Fibroblast of skin of left biceps (primary cell): Measurements from ENCODE around the gene FOSL2.
"Not testable (repeated sequence)": the region's sequence is repeated elsewhere in the genome, so short reads cannot be mapped to it uniquely, and the experiment has no call there.

Experiments
- DNase-seq, 2 experiments: peaks; one replicate each; pipeline ENCODE4 v3.0.0-alpha.2; 2013; ENCODE audit warnings: low read depth in 2 of 2

The FOSL2 gene

DNA sequence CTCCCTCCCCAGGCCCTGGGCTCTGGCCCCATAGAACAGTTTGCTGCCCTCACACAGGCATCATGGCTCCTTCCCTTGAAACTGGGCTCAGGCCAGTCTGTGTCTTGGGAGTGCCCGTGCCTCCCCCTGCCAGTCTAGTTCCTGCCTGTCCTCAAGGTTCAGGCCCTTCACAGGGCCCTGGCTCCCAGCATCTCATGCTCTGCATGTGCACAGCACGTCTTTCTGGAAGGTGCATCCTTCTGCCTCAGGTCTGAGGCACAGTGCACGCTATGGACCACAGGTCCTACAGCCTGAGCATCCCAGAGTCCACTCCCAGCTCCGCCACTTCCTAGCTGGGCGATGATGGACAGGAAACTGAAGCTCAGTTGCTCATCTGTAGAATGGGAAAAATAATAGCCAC is 35.6 kb upstream of the FOSL2 start:
- DNase-seq = no peak

DNA sequence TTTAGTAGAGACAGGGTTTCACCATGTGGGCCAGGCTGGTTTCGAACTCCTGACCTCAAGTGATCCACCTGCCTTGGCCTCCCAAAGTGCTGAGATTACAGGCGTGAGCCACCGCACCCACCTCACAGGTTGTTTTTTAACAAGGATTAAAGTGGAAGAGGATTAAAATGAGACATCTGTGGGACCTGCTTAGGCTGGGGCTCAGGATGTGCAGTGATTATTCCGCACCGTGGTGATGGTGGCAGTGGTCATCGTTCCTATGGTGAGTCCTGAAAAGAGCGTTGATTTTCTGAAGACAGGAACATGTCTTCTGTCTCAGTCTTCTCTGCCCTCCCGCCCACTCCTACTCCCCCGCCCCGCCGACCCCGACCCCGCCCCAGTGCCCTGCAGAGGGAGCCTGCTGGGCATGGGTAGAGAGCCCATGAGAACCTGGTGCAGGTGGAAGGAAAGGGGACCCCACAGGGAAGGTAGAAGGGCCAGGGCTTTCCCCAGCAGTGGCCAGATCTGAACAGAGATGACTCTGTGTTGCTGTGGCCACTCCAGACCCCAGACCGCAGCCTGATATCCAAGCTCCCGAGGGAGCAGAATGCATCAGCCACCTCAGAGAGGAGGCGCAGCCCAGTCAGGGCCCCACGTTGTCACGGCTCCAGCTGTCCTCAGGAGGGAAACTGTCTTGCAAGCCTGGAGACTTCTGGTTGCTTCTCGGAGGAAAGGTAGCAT is 34.5 kb upstream of the FOSL2 start:
- DNase-seq = no peak

DNA sequence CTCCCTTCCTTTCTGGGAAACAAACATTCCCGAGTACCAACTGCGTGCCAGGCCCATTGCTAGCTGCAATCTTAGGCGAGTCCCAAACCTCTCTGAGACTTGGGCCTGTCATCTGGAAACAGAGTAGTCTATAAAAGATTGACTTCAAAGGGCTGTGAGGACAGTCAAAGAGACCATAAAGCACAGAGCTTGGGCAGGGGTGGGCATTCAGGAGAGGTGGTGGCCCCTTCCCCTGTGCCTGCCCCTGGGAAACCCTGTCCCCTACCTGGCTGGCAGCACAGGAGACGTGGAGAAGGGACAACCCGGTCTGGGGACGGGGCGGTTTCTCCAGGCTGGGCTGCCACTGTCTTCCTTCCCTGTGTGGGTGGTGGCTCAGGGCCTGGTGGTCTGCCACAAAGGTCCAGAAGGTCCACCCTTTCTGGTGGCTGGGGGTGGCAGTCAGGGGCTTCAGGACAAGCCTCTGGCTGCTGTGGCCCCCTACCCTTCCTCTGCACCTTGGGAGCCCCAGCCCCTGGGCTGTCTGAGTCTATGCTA is 33.9 kb upstream of the FOSL2 start:
- DNase-seq = no peak

DNA sequence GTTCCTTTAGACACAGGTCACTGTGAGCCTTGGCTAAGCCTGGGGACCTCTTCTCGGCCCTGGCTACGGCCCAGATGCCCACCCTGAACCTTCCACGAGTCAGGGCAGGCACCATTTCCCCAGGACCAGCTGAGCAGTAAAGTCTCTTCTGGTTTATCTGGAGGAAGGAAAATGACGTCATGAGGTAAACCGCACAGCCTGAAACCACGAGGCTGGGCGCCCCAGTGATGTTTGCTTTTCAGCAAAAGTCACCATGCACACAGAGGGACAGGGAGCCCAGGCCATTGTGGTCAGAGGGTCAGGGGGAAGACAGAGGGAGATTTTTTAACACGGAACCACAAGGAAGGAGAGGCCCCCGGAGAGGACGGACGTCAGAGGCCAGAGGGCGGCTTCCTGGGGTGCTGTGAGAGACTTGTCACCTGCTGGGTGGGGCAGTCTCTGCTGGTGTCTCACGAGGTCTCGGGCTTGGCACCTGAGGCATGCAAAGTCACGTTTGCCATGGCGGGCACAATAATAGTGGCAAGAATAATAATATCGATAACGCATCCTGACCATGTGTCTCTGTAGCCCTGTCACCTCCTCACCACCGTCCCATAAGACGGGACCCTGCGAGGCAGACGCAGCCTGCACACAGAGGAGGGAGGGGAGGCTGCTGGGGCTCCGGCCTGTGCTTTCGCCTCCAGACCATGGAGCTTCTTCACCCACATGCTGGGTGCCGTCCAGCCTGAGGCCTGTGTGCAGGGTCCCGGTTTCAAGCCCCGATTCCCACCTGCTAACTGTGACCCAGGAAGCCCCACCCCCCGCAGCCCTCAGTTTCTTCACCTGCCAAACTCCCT is 33.2 kb upstream of the FOSL2 start:
- DNase-seq = no peak

DNA sequence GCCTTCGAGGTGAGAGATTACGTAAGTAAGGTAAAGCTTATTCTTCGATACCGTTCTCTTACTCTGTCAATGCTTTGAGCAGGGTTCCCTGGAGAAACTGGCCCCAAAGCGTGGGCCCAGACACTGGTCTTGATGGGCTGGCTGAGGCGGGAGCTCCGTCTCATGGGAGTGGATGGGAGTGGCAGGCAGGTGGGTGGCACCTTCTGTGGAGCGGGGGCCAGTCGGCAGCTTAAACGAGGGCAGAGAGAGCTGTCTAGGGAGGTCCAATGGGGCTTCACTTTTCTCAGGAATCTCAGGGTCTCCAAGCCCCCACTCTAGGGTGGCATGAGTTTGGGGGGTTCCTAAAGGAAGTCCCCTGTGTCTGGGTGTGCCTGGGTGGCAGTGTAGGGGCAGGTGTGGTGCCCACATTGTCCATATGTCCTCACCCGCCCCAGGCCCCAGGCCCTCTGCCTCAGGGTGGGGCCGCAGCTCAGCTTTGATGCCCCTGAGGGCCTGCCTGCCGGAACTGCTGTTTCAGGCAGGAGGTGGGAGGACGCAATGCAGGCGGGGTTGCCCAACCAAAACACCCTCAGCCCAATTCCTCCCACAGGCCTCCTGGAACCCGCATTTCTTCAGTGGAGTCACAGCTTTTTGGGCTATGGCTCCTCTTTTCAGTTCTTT is 32.5 kb upstream of the FOSL2 start:
- DNase-seq = no peak

DNA sequence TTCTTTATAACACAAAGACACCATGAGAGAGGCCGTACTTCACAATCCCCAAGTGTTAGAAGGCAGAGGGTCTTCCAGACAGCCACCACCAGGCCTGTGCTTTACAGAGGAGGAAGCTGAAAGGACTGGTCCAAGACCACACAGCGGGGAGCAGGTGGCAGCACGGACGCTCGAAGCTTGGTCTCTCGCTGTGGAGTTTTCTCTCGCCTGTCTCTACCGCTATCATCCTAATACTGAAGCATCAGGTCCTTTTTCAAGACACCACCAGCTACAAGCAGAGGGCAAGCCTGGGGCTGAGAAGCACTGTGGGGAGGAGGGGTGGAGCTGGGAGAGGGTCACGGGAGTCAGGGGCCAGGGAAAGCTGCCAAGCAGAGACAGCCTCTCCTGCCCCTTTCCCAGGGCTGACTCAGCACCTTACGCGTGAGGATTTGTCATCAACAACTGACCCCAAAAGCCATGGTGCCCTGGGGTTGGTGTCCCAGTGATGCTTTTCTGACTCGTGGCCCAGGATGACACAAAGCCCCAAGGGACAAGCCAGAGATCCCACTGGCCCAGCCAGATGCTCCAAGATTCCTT is 31.9 kb upstream of the FOSL2 start:
- DNase-seq = no peak

DNA sequence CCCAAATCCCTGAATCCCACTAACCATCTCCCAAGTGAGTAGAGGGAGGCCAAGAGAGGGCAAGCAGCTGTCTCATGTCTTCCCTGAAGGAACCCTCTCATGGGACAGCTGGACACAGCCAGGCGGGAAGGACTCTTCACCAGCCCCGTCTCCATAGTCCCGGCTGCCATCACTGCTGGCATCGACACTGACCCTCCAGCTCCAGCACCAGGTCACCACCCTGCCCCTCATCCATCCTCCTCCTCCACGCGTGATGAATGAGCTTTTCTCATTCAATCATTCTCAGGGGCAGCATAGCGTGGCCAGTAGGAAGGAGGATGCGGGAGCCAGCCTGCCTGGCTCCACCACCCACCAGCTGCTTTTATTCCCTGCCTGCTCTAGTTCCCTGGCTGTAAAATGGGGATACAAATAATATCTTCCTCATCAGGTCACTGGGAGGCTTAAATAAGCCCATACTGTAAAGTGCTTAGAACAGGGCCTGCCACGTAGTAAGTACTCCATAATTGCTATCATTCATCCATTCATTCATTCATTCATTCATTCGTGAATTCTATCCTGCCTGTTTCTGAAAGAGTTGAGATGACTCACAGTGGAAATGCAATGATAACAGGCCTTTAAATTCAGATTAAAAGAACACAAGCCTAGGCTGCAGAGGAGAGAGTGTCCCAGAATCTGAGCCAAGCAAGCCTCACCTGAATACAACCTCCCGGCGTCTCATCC is 30.5 kb upstream of the FOSL2 start:
- no peak for DNase-seq

DNA sequence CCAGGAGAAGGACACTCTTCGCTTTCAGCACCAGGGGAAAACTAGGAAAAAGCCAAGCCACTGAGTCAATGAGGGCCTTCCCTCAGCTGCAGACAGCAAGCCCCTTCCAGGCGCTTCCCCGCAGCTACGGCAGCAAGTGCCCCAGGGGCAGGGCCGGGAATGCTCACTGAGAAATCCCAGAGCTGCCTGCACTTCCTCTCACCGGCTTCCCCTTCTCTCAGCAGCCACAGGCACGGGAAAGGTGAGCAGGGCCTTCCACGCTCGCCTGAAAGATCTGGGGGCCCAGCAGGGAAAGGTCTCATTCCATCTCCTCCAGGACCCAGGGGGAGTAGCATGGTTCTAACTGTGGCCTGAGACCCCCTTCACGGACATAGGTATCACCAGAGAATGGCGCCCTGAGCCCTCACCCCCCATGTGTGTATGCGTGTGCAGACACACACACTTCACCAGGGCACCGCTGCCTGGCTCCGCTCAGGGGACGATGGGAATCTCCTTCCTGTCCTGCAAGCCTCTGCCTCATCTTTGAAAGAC is 29.6 kb upstream of the FOSL2 start:
- no peak for DNase-seq

DNA sequence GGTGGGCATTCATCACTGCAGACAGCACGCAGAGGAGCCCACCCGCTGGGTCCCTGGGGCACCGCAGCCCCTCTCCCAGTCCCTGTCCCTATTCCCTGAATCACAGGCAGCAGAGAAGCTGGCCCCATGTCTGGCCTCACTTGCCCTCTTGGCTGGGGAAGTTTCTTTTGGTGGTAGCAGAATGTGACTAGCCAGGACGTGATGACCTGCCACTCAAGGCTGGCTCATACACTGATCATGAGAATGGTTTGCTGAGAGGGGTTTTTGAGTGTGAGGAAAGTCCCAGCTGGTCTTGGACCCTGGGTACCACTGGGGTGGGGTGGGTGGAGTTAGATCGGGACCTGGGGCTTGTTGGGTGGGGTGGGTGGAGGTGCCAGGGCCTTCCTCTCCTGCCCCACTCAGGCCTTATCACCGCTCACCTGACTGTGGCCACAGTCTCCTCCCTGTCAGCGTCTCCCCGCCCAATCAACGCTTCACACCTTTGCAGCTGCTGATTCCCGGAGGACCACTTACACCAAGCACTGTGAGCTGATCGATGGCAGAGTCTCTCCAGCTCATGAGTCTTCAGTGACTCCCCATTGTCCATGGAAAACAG is 28.9 kb upstream of the FOSL2 start:
- no peak for DNase-seq

DNA sequence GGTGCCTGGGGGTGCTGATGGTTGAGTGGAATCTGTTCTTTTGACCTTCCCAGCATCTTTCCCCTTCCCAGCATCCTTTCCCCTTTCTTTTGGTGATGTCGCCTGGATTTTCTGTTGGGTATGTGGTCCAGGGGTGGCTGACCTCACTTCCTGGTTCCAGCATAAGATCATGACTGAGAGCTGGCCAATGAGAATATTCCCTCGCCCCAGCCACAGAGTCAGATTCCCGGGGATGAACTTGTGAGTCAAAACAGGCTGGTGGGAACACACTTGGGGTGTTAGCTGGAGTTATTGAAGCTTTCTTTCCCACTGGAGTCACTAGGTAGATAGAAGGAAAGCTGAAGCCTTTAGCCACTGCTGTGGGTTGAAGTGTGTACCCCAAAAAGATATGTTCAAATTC is 28.0 kb upstream of the FOSL2 start:
- no peak for DNase-seq

DNA sequence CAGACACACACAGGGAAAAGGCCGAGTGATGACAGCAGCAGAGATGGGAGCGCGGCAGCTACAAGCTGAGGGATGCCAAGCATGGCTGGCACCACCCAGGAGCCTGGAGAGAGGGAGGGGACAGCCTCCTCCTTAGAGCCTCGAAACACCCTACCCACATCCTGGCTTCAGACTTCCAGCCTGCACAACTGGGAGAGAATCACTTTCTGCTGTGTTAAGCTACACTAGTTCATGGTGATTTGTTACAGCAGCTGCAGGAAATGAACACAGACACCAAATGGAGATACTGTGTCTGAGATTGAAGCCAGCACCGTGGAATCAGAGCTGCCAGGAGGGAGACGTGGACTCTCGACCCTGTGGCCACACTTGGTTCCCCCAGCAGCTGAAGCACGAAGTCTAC is 27.5 kb upstream of the FOSL2 start:
- DNase-seq = no peak

DNA sequence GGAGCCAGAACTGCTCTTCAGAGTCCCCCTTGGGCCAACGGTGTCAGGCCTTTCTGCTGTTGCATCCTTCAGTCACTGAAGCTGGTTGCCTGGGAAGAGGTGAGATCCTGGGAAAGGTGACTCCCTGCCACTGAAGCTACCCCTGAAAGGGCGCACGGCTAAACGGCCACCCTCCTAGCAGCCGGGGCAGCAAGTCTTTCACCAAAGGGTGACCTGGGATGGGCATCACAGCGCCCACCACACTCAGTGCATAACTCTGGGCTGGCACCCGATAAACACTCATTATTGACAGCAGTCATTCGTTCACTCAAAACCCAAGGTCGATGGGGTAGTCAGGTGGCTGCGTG is 26.5 kb upstream of the FOSL2 start:
- DNase-seq = no peak

DNA sequence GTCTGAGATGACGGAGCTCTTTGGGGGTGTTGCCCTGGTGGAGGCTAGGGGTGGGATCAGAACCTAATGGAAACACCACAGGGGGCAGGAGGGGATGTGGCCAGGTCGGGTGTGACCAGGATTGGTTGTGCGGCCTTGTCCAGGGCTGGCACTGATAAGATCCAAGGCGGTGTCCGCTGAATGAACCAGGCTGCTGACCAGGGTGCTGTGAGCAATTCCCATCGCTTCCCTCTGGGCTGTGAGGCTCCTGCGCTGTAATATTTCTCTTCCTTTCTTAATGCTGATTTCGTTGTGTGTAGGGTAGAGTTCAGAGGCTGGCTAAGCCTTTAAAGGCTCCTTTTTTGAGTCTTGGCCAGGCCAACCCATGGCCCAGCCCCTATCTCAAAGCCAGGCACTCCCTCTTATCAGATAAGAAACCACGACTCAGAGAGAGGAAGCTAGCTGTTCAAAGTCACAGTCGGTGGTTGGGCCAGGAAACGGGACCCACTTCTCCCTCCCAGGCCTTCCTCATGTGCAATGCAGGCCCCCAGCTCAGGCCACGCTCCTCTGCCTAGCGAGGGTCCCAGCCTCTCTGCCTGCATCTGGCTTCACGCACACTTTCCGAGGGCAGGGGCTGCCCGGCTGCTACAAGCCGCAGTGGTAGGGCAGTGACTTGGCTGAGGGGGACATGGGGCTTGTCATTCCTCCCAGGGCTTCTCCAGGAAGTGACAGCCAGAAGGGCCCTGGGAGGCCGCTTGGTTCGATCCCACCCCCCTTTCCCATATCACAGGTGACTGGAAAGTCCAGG is 26.0 kb upstream of the FOSL2 start:
- DNase-seq = no peak

DNA sequence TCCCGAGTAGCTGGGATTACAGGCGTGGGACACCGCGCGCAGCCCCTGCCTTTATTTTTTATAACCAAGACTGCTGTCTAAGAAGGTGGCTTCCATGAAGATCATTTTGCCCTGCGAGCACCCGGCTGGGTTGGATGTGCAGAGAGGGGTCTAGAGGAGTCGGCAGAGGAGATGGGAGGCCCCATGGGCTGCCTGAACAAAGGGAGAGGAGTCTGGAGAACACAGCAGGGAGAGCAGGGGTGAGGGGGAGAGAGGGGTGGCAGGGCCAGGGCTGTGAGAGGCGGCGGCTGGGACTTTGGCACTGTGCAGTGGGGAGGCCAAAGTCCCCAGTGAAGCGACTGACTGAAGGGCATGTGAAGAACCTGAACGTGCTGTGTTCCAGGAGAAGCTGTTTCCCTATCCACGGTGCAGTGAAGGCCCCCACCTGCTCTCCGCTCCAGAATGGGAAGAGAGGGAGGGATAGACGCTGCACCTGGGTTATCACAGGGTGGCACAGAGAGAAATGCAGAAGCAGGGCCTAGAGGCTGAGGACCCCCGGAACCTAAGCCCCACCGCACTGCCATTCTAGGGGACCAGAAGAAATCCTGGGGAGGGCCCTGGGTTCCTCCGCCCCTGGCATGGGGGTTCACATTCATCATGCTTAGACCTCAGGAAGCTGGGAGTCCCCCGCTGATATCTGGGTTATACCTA is 24.8 kb upstream of the FOSL2 start:
- no peak for DNase-seq

DNA sequence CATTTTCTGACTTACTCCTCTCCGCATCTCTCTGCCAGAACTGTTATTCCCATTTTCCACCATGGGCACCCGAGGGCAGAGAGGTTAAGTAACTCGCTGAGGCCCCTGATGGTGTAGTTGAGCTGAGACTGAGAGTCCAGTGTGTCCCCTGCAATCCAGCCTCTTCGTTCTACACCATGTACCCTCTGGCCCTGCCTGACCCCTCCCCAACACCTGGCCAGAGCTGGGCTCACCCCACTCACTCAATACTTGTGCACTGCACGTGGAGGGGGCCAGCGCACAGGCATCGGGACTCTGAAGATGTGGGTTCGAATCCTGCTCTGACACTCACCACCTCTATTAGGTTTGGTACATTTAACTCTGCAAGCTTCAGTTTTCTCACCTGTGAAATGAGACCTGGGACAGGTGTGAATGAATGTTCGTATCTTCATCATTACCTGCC is 24.3 kb upstream of the FOSL2 start:
- no peak for DNase-seq

DNA sequence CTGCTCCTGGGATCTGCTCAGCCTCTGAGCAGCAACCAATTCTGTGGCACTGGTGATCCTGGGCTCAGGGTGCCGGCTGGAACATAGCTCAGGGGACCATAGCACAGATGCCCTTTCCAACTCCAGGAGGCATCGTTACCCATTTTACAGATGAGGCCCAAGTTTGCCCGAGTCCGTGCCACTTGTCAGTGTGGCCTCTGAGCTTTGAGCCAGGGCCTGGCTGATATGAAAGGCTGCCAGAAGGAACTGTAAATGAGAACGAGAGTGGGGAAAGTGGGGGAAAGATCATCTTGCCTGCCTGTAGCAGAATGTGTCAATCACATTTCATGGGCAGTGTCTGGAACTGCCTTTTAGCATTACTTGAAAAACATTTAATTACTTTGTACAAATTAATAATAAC is 23.3 kb upstream of the FOSL2 start:
- no peak for DNase-seq

DNA sequence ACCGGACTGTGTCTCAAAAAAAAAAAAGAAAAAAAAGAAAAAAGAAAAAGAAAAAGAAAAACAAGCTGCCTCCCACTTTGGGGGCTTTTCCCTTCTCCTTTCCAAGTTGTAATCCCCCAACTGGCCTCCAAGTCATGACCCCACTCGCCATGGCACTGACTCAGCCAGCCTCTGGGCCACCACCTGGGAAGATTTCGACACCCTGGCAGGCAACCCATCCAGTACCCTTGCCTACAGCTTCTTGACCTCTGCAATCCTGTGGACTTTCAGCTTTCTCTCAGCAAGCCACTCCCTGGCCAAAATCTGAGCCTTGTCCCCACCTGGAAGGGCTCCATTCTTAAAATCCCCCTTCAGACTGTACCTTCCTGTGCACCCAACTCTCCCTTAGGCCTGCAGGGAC is 22.3 kb upstream of the FOSL2 start:
- no peak for DNase-seq

DNA sequence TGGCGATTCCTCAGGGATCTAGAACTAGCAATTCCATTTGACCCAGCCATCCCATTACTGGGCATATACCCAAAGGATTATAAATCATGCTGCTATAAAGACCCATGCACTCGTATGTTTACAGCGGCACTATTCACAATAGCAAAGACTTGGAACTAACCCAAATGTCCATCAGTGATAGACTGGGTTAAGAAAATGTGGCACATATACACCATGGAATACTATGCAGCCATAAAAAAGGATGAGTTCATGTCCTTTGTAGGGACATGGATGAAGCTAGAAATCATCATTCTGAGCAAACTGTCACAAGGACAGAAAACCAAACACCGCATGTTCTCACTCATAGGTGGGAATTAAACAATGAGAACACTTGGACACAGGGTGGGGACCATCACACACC is 20.9 kb upstream of the FOSL2 start:
- DNase-seq = not testable (repeated sequence)

DNA sequence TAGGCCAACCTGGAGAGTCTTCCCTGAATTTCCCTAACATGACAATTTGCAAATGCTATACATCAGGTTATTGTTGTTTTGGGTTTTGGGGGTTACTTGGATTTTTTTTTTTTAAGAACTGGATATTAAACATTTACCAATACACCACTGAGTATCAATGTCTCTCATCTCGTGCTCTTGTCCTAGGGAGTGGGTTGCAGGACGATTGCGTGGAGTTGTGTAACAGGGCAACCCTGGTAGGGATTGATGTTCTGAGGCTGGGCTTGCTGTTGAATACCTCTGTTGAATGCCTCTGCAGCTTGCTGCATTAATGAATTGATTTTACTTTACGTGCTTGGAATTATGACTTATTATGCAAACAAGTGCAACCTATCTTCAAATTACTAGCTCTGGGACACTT is 18.8 kb upstream of the FOSL2 start:
- no peak for DNase-seq

DNA sequence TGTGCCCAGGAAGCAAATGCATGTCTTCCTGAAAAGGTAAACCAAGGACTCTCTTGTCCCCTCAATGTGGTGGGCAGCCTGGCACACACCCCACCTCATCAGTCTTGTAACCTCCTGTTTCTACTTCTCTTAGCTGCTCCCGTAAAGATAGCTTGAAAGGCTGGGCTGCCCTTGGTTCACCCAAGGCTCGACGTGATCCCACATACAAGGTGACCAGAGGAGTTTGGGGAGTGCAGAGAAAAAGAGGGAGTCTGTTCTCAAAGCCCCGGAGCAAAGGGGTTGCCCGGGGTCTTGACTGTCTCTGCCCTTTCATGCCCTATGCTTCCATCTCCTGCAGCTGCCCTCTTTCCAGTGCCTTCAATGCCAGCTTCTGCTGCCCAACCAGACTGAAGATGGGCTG is 18.3 kb upstream of the FOSL2 start:
- DNase-seq = no peak
